ENCODE results near the gene SIPA1L3. TPM values are rescaled to one million over a fixed set of nuclear protein-coding genes. Genes with fewer than 3 reads are reported as not detected.

Gene SIPA1L3
- total and polyA plus RNA-seq, 4 donors, result 9.6 to 50.5 (median 27.6) TPM

DNA sequence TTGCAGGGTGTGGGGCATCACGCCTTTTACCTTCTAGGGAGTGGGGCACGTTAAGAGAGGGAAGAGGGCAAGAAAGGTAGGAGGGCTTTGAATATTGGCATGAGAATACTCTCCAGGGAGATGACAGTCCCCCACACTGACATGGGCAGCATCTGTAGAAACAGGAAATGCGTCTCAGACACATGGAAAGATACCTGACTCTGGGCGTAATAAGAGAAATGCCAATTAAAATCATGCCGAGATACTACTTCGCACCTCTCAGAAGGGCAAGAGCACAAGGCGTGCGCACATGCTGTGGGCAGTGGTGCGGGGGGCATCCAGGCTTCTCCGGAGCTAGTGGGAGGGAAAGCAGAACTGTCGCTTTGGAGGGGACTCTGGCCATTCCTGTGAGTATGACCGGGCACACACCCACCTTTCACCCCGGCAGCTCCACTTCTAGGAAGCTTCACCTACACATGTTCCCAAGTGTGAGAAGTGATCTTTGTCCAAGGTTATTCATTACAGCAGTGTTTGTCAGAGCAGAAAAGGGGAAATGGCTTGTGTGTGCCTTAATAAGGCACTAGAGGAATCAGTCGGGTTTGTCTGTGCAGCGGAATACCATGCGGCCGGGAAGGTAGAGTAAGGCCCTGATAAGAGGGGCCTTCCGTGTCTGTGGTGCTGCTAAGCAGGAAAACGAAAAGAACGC is 99.5 kb downstream of the SIPA1L3 start:
- Histone ChIP-seq H3K4me1 (ENCODE audit: control insufficient read depth in 5 of 5, insufficient read depth in 5 of 5, low read length in 5 of 5) (peaks cover 0 to 25% (median 6%) of the 10 kb centered on the region in 5 donors), H3K27ac (ENCODE audit: low read depth in 1 of 2, low read length in 1 of 2) (peak overlapping the region in 1 of 2 donors; percentile 28), H3K36me3 (ENCODE audit: control insufficient read depth in 4 of 4, insufficient read depth in 4 of 4, low read length in 4 of 4) (no peaks in the 10 kb centered on the region), H3K4me3 (no peak overlapping the region), H3K9me3 (ENCODE audit: control insufficient read depth in 4 of 4, insufficient read depth in 3 of 4, low read length in 3 of 4) (no peaks in the 10 kb centered on the region), H3K9ac (ENCODE audit: insufficient read depth in 1 of 2, low read length in 2 of 2) (no peak overlapping the region), H3K27me3 (ENCODE audit: control insufficient read depth in 3 of 3, insufficient read depth in 3 of 3, low read length in 2 of 3) (no peaks in the 10 kb centered on the region)
- DNase-seq, result no peak
- 78 to 88% methylated on average over 20 of the region's 20 CpGs for WGBS, 2 donors
- ATAC-seq (ENCODE audit: insufficient read depth, low FRiP score), result no peak
- TF ChIP-seq, protein P1, sequence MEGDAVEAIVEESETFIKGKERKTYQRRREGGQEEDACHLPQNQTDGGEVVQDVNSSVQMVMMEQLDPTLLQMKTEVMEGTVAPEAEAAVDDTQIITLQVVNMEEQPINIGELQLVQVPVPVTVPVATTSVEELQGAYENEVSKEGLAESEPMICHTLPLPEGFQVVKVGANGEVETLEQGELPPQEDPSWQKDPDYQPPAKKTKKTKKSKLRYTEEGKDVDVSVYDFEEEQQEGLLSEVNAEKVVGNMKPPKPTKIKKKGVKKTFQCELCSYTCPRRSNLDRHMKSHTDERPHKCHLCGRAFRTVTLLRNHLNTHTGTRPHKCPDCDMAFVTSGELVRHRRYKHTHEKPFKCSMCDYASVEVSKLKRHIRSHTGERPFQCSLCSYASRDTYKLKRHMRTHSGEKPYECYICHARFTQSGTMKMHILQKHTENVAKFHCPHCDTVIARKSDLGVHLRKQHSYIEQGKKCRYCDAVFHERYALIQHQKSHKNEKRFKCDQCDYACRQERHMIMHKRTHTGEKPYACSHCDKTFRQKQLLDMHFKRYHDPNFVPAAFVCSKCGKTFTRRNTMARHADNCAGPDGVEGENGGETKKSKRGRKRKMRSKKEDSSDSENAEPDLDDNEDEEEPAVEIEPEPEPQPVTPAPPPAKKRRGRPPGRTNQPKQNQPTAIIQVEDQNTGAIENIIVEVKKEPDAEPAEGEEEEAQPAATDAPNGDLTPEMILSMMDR (IDR thresholded peaks at IDR 0.05; ENCODE audit: control extremely low read depth, extremely low read depth), result no peak

- Histone ChIP-seq H3K27me3 (ENCODE audit: control insufficient read depth in 3 of 3, insufficient read depth in 3 of 3, low read length in 2 of 3) (no peaks in the 10 kb centered on the region), H3K4me1 (ENCODE audit: control insufficient read depth in 5 of 5, insufficient read depth in 5 of 5, low read length in 5 of 5) (peaks cover 0 to 13% (median 2%) of the 10 kb centered on the region in 5 donors), H3K9me3 (ENCODE audit: control insufficient read depth in 4 of 4, insufficient read depth in 3 of 4, low read length in 3 of 4) (no peaks in the 10 kb centered on the region), H3K9ac (ENCODE audit: insufficient read depth in 1 of 2, low read length in 2 of 2) (no peak overlapping the region), H3K36me3 (ENCODE audit: control insufficient read depth in 4 of 4, insufficient read depth in 4 of 4, low read length in 4 of 4) (no peaks in the 10 kb centered on the region), H3K27ac (ENCODE audit: low read depth in 1 of 2, low read length in 1 of 2) (no peak overlapping the region), H3K4me3 (no peak overlapping the region)
- ATAC-seq (ENCODE audit: insufficient read depth, low FRiP score) (no peak), DNase-seq (no peak)
- WGBS, 2 donors, result 89 to 96% methylated on average over 9 of the region's 9 CpGs
- TF ChIP-seq, protein P1 (IDR thresholded peaks at IDR 0.05; ENCODE audit: control extremely low read depth, extremely low read depth), result no peak
Observed at GRCh38 chr19:38009650-38010242, 102.7 kb downstream of the SIPA1L3 start.

GRCh38 chr19:38011426-38011825 is 104.4 kb downstream of the SIPA1L3 start:
- H3K9ac ChIP-seq (ENCODE audit: insufficient read depth in 1 of 2, low read length in 2 of 2), result no peak overlapping the region
- H3K27ac ChIP-seq (ENCODE audit: low read depth in 1 of 2, low read length in 1 of 2), result no peak overlapping the region
- TF ChIP-seq, protein P1 (IDR thresholded peaks at IDR 0.05; ENCODE audit: control extremely low read depth, extremely low read depth), result no peak
- H3K27me3 ChIP-seq (ENCODE audit: control insufficient read depth in 3 of 3, insufficient read depth in 3 of 3, low read length in 2 of 3), result no peaks in the 10 kb centered on the region
- no peaks in the 10 kb centered on the region for H3K36me3 ChIP-seq (ENCODE audit: control insufficient read depth in 4 of 4, insufficient read depth in 4 of 4, low read length in 4 of 4)
- WGBS, 2 donors, result 87 to 94% methylated on average over 3 of the region's 3 CpGs
- ATAC-seq (ENCODE audit: insufficient read depth, low FRiP score) (no peak), DNase-seq (no peak)
- no peaks in the 10 kb centered on the region for H3K9me3 ChIP-seq (ENCODE audit: control insufficient read depth in 4 of 4, insufficient read depth in 3 of 4, low read length in 3 of 4)
- no peak overlapping the region for H3K4me3 ChIP-seq
- peaks cover 0 to 9% (median 0%) of the 10 kb centered on the region in 5 donors for H3K4me1 ChIP-seq (ENCODE audit: control insufficient read depth in 5 of 5, insufficient read depth in 5 of 5, low read length in 5 of 5)

All from lung (tissue), 12 donors.